Measurements from ENCODE around the gene SPTBN4. TPM values are rescaled to one million over a fixed set of nuclear protein-coding genes. Genes with fewer than 3 reads are reported as not detected.

Gene SPTBN4
- total and polyA plus RNA-seq, 8 donors: 1.4 to 18.1 (median 2.2) TPM; not detected in 1

GRCh38 chr19:40525234-40526051 lies 58.6 kb downstream of the SPTBN4 start:
- WGBS, 5 donors: 32 to 52% (median 34%) methylated on average over 12 of the region's 12 CpGs
- DNase-seq: no peak
- H3K27ac ChIP-seq: no peak overlapping the region
- no peaks in the 10 kb centered on the region for H3K36me3 ChIP-seq
- intact Hi-C loops (cut with DNase I; ENCODE audit: low total_unique reads): loop anchor here (5.0 kb wide), 1 partner anchor 67 kb away; no protein-coding TSS in a partner anchor
- no peak overlapping the region for H3K4me3 ChIP-seq
- H3K4me1 ChIP-seq: peaks cover 9 to 22% (median 19%) of the 10 kb centered on the region in 4 donors
- no peaks in the 10 kb centered on the region for H3K9me3 ChIP-seq
- H3K27me3 ChIP-seq: peaks cover 0 to 19% (median 0%) of the 10 kb centered on the region in 3 donors
- no peak for TF ChIP-seq CTCF (IDR thresholded peaks at IDR 0.05)
- no peak for TF ChIP-seq POLR2A (IDR thresholded peaks at IDR 0.05)
- no peak for TF ChIP-seq EP300 (IDR thresholded peaks at IDR 0.05)
- TF ChIP-seq POLR2AphosphoS5 (IDR thresholded peaks at IDR 0.05): no peak

- Histone ChIP-seq H3K27me3 (peaks cover 0 to 13% (median 0%) of the 10 kb centered on the region in 3 donors), H3K4me3 (no peak overlapping the region), H3K36me3 (no peaks in the 10 kb centered on the region), H3K9me3 (no peaks in the 10 kb centered on the region), H3K27ac (no peak overlapping the region), H3K4me1 (peaks cover 13 to 28% (median 24%) of the 10 kb centered on the region in 4 donors)
- 74 to 94% (median 77%) methylated on average over 2 to 6 of the region's 6 CpGs for WGBS, 5 donors
- TF ChIP-seq POLR2AphosphoS5 (IDR thresholded peaks at IDR 0.05) (no peak), CTCF (IDR thresholded peaks at IDR 0.05) (no peak), POLR2A (IDR thresholded peaks at IDR 0.05) (no peak), EP300 (IDR thresholded peaks at IDR 0.05) (no peak)
- no peak for DNase-seq
- intact Hi-C loops (cut with DNase I; ENCODE audit: low total_unique reads): loop anchor here (5.0 kb wide), 1 partner anchor 64 kb away; no protein-coding TSS in a partner anchor
These were observed 61.3 kb downstream of the SPTBN4 start for GRCh38 chr19:40528078-40528477.

GRCh38 chr19:40528533-40529092 lies 61.8 kb downstream of the SPTBN4 start:
- H3K9me3 ChIP-seq: no peaks in the 10 kb centered on the region
- peak overlapping the region in 1 of 4 donors; percentile 44 for H3K4me3 ChIP-seq
- intact Hi-C loops (cut with DNase I; ENCODE audit: low total_unique reads): loop anchor here (5.0 kb wide), 1 partner anchor 64 kb away; no protein-coding TSS in a partner anchor
- H3K36me3 ChIP-seq: no peaks in the 10 kb centered on the region
- DNase-seq: no peak
- 62 to 68% (median 65%) methylated on average over 14 of the region's 14 CpGs for WGBS, 5 donors
- TF ChIP-seq POLR2AphosphoS5 (IDR thresholded peaks at IDR 0.05) (no peak), POLR2A (IDR thresholded peaks at IDR 0.05) (no peak), CTCF (IDR thresholded peaks at IDR 0.05) (no peak), EP300 (IDR thresholded peaks at IDR 0.05) (no peak)
- peaks cover 13 to 23% (median 20%) of the 10 kb centered on the region in 4 donors for H3K4me1 ChIP-seq
- H3K27me3 ChIP-seq: peaks cover 0 to 13% (median 0%) of the 10 kb centered on the region in 3 donors
- no peak overlapping the region for H3K27ac ChIP-seq
